AG09309 (cell line): ENCODE results near the gene SLC25A5.
"Not testable (repeated sequence)": the region's sequence is repeated elsewhere in the genome, so short reads cannot be mapped to it uniquely, and the experiment has no call there.

Source experiments
- DNase-seq: peaks from one replicate; pipeline ENCODE4 v3.0.0-alpha.2; 2010; ENCODE audit warnings: low read depth
- H3K4me3 ChIP-seq: 2 replicates; pipeline ENCODE4 v1.5.1; 2011; ENCODE audit warnings: mild to moderate bottlenecking, low read depth, low read length, moderate library complexity; ENCODE audit not compliant: control insufficient read depth
- TF ChIP-seq, protein P1 (sequence below): IDR thresholded peaks from 2 replicates; pipeline ENCODE4 v1.5.1; 2011; ENCODE audit warnings: mild to moderate bottlenecking, low read depth, low read length, inconsistent platforms; ENCODE audit not compliant: insufficient read depth, control insufficient read depth; ENCODE audit errors: missing control alignments

Gene SLC25A5

DNA sequence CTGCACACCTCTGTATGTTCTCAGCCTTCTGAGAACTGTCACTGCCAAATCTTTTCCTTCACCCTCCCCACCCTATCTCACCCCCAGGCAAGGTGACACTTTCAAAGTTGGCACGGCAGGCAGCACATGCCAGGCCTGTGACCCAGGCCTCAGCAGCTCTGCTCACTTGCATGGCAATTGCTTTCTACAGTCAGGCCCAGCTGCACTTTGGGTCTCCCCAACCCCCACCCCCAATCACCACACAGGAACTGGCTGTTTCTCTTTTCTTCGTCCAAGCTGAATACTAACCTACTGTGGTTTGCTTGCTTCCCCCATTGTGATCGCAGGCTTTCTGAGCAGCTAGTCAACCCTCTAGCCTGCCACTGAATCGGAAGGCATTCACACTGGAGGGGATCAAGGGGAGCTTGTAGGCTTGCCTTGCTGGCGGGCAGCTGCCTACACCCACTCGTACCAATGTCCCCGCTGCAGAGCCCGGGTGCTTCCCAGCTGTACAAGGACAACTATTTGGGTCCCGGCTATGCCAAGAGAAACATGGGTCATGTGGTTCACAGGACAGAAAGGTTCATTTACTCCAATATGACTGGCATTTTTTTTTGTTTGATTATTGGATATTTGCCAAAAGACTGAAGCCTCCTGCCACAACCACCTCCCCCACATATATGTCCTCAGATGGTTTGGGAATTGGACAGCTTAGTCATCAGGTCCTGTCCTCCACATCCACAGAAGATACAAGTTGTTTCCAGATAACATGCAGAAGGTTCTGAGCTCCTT, 41.0 kb upstream of the SLC25A5 start:
- TF ChIP-seq, protein P1, sequence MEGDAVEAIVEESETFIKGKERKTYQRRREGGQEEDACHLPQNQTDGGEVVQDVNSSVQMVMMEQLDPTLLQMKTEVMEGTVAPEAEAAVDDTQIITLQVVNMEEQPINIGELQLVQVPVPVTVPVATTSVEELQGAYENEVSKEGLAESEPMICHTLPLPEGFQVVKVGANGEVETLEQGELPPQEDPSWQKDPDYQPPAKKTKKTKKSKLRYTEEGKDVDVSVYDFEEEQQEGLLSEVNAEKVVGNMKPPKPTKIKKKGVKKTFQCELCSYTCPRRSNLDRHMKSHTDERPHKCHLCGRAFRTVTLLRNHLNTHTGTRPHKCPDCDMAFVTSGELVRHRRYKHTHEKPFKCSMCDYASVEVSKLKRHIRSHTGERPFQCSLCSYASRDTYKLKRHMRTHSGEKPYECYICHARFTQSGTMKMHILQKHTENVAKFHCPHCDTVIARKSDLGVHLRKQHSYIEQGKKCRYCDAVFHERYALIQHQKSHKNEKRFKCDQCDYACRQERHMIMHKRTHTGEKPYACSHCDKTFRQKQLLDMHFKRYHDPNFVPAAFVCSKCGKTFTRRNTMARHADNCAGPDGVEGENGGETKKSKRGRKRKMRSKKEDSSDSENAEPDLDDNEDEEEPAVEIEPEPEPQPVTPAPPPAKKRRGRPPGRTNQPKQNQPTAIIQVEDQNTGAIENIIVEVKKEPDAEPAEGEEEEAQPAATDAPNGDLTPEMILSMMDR: no peak
- H3K4me3 ChIP-seq: no peak overlapping the region
- DNase-seq: no peak

DNA sequence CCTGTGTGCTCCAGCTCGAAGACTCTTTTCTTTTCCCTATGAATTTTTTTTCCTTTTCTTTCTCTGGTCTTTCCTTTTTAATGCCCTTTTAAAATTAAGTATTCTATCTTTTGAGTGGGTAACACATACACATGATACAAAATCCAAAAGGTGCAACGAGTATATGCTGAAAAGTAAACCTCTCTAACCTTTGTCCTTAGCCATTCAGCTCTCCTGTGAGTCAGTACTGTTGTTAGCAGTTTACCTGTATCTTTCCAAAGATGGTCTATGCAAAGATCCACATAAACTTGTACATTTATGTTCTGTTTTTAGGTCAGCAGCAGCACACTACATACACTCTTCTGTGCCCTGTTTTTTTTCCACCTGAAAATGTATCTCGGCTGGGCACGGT, 40.5 kb upstream of the SLC25A5 start:
- TF ChIP-seq, protein P1: no peak
- H3K4me3 ChIP-seq: no peak overlapping the region
- DNase-seq: no peak

DNA sequence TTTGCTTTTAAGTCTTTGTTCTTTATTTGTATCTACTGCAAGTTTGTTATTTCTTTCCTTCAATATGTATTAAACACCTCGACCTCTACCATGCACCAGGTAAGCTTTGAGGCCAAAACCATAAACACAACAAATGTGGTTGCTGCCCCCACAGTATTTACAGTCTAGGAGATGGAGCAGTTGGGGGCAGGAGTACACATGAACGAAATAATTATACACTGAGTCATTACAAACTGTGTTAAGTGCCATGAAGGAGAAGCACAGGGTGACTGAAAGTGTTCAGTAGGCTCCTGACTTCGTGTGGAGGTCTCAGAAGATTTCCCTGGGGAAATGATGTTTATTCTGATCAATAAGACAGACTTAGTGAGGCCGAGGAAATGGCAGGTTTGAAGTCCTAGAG, 38.8 kb upstream of the SLC25A5 start:
- DNase-seq: no peak
- no peak overlapping the region for H3K4me3 ChIP-seq
- TF ChIP-seq, protein P1: no peak

DNA sequence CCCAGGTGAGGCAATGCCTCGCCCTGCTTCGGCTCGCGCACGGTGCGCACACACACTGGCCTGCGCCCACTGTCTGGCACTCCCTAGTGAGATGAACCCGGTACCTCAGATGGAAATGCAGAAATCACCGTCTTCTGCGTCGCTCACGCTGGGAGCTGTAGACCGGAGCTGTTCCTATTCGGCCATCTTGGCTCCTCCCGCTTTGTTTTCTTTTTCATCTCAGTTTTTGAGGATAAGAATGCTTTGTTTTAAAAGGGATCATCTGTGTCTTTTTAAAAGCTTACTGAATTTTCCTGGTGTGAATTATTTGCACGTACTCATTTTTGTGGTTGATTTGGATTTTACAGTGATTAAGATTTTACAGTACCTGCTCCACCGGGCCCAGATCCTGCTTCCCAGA, 26.9 kb upstream of the SLC25A5 start:
- H3K4me3 ChIP-seq, DNase-seq: not testable (repeated sequence)

DNA sequence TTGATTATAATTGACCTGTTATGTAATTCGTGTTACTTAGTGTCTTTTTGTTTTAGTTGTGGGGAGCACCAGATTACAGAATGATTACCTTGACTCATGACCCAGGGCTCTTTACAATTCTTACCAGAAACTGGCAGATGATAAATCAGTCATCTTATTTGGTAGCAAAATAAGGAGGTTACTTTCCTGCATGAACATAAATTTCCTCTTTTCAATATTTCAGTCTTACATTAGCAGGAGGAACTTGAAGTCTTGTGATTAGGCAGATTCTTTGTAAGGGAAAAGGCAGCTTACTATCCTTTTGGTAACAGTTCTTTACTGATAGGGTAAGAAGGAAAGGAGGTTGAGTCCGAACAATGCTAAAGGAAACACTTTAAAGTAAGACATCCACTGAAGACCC, 26.0 kb upstream of the SLC25A5 start:
- TF ChIP-seq, protein P1: no peak
- no peak overlapping the region for H3K4me3 ChIP-seq
- DNase-seq: no peak

DNA sequence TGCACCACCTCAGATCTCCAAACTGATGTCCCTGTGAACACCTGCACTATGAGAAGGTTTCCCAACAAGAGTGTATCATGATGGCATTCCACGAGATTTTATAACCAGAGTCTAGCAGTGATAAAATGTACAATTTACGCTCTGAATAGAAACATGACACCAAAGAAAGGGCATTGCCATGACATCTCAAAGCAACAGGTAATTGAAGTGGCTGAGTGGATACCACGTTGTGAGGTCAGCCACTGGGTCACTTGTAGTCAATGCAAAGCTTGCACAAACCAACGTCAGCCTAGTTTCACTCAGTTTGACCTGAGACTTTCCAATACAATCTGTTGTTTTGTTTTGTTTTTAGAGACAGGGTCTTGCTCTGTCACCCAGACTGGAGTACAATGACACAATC, 15.0 kb upstream of the SLC25A5 start:
- no peak for DNase-seq
- TF ChIP-seq, protein P1: no peak

DNA sequence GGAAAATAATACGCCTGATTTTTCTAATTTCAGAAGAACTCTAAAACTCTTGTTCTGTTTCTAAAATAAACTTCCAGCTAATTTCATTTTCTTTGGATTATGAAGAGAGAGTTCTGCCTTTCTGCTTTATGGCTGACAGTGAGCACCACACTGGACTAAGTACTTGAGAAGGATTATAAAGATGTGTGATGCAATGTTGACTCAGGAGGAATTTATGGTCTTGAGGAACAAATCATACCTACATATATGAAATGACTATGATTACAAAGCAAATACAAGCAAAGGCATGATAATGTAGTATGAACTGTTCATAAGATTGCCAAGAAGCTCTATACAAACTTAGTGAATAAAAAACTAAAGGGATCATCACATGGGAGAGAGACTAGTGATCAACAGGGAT, 13.0 kb upstream of the SLC25A5 start:
- TF ChIP-seq, protein P1: no peak
- DNase-seq: peak; percentile 23
- H3K4me3 ChIP-seq: no peak overlapping the region

More for the DNA sequence above, 15.0 kb upstream of the SLC25A5 start:
- no peak overlapping the region for H3K4me3 ChIP-seq
